IPS-18c (cell line): ENCODE results near the gene ZAP70.
"Not testable (repeated sequence)": the region's sequence is repeated elsewhere in the genome, so short reads cannot be mapped to it uniquely, and the experiment has no call there.

ENCODE experiments used
- H3K4me3 ChIP-seq: 2 replicates; pipeline ENCODE4 v1.7.0; 2013; ENCODE audit warnings: low read depth, mild to moderate bottlenecking, low read length, moderate library complexity; ENCODE audit not compliant: insufficient read depth
- H3K9me3 ChIP-seq: one replicate; pipeline ENCODE4 v1.6.1; 2013; ENCODE audit warnings: mild to moderate bottlenecking, low read length, moderate library complexity; ENCODE audit not compliant: control insufficient read depth, insufficient read depth

ZAP70 gene

DNA sequence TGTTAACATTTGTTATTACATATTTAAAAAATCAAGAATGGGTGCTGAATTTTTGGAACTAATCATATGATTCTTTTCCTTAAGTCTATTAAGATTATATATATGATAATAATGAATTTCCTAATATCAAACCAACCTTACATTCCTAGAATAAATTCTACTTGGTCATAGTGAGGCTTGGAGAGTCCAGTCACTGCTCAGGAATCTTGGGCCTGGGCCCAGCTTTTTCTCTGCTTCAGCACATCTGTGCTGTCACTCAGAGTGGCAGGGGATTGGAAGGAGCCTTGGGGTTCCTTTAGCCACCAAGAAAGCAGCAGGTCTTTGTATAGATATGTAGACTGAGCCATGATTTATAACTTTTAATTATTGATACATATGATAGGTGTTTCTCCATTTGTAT lies 19.9 kb upstream of the ZAP70 start:
- H3K4me3 ChIP-seq: no peak overlapping the region
- no peaks in the 10 kb centered on the region for H3K9me3 ChIP-seq

- no peaks in the 10 kb centered on the region for H3K9me3 ChIP-seq
- H3K4me3 ChIP-seq: no peak overlapping the region
Observed at GRCh38 chr2:97695744-97696143, 17.6 kb upstream of the ZAP70 start.

DNA sequence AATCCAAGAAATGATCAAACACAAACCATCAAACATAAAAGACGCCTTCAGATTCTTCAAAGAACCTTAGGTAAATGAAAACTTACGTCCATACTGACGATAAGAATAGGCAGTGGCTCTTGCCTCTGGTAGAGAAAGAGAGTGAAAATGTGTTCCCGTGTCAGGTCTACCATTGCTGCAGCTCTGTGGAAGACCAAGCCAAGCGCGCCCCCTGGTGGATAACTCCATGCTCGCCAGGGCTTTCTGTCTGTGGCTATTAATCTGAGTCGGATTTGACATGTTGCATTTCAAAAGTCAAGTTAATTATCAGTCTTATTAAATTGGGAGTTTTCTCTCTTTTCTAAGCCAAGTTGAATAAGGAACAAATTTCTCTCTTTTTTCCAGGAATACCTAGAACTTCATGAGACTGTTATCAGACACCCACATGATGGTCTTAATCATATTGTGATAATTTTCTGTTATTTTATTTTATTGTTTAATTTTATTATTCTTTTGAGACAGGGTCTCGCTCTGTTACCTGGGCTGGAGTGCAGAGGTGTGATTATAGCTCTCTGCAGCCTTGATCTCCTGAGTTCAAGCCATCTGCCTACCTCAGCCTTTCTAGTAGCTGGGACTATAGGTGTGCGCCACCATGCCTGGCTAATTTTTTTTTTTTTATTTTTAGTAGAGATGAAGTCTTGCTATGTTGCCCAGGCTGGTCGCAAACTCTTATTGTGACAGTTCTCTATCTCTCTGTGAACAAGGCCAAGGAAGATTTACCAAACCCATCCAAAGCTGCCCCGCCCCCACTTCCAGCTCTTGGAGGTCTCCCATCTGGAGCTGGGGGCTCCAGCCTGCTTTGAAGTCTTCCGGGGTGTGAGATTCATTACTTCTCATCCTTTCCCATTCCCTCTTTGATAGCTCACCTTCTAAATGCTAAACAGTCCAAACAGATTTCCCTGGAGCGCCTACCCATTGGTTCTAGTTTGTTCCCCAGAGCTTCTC lies 15.8 kb upstream of the ZAP70 start:
- Histone ChIP-seq H3K9me3 (no peaks in the 10 kb centered on the region), H3K4me3 (no peak overlapping the region)

DNA sequence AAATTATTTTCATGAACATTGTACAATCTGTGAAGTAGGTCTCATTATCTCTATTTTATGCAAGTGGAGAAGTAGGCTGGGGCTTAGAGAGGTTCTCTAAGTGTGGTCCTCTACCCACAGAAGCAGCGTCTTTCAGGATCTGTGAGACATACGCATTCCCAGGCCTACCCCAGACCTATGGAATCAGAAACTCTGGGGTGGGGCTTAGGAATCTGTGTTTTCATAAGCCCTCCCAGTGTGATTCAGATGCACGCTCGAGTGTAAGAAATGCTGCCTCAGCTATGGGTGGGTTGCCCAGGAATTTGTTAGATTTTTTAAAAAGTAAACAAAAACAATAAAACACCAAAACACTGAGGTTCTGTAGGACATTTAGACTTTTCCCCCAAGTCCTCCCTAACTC lies 14.8 kb upstream of the ZAP70 start:
- H3K4me3 ChIP-seq: no peak overlapping the region

DNA sequence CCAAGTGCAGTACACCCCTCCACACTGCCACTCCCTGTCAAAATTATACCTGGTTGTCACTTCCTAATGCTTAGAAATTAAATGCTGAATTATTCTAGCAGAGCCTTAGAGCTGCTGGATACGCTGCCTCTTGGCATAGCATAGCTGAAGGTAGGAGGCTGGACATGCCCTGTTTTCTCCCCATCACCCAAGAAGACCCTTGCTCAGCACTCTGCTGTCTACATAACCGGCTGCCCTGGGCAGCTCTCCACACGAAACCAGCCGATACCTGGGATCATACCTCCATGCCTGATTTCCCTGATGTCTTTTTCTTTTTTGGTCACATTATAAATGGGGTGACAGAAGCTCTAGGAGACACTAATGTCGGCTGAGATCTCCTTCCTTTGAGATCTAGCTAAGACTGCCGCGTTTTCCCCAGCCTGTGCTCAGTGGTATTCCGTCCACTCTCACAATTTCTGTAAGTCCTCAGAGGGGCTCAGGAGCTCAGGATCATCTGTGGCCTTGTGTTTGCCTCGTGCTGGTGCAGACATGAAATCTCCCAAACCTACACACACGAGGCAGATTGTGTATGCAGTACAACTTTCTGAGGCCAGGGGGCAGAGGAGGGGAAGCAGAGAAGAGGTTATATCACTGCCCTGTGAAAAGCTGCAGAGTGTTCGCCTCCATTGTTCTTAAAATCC lies 13.5 kb upstream of the ZAP70 start:
- Histone ChIP-seq H3K4me3 (no peak overlapping the region), H3K9me3 (no peaks in the 10 kb centered on the region)

More for the DNA sequence above, 14.8 kb upstream of the ZAP70 start:
- no peaks in the 10 kb centered on the region for H3K9me3 ChIP-seq

- Histone ChIP-seq H3K9me3 (no peaks in the 10 kb centered on the region), H3K4me3 (no peak overlapping the region)
Observed at GRCh38 chr2:97701186-97701585, 12.2 kb upstream of the ZAP70 start.

DNA sequence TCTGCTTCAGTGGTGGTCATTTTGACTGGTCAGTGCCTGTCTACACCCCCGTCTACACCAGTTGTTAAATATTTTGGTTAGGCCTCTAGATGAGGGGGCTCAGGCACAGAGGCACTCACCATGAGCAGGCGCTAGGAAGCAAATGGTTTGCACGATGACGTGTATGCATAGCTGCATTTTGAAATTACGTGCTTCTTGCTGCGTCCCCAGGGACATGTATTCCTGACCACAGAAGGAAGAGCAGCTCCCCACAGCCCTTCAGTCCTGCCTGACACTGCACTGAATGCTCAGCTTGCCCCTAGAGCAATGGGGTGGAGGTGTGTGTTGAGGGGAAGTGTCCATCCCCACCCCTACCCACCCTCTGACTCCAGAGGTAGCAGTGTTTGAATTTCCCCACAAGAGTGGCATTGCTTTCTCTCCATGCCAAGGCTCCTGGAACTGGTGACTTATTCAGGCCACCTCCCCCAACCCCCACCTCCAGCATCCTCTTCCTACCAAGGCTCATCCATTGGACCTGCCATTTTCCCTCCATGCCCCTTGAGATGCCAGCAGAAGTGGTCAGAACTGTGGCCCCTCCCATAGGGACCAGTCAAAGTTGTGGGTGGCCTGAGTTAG lies 11.4 kb upstream of the ZAP70 start:
- no peaks in the 10 kb centered on the region for H3K9me3 ChIP-seq
- H3K4me3 ChIP-seq: no peak overlapping the region

DNA sequence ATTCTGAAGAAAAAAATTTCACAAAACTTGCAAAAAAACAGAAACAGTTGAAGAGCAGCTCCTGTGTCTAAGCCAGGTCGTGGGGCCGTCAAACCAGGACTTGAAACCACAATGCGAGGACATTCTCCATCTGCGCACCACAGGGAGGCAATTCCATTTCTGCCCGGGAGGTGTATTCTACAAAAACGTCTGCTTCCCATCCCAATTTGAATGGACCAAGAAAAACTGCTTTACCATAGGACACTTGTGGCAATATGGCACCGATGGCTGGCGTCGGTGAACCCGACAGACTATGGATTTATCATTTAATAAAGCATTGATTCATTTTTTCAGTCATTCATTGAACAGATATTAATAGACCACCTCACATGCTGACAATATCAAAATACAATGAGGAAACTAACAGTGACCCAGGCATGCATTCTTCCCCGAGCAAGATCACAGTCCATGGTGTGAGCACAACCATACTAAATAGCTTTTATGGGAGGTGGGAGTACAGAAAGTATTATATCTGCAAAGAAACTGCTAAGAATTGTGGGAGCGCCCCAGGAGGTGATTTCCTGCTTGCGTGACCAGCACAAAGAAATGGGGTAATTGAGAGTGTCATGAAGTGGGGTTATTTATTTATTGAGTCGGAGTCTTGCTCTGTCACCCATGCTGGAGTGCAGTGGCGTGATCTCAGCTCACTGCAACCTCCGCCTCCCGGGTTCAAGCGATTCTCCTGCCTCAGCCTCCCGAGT lies 10.5 kb upstream of the ZAP70 start:
- Histone ChIP-seq H3K4me3 (no peak overlapping the region), H3K9me3 (no peaks in the 10 kb centered on the region)

GRCh38 chr2:97703741-97704140 lies 9.6 kb upstream of the ZAP70 start:
- H3K9me3 ChIP-seq: no peaks in the 10 kb centered on the region
- no peak overlapping the region for H3K4me3 ChIP-seq

- H3K9me3 ChIP-seq: no peaks in the 10 kb centered on the region
Observed at GRCh38 chr2:97704989-97705388, 8.4 kb upstream of the ZAP70 start.

DNA sequence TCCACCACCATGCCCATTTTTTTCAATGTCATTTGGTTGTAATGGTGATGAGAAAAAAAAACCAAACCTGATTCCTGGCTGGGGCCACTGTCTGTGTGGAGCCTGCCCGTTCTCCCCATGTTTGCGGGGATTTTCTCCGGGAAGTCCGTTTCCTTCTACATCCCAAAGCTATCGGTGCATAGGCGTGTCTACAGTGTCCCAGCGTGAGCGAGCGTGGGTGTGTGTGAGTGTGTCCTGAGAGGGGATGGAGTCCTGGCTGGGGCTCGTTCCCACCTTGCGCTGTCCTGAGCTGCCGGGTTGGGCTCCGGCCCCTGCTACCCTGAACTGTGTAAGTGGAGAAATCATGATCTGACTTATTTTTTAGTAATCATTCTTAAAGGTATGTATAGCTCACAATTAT lies 7.3 kb upstream of the ZAP70 start:
- no peaks in the 10 kb centered on the region for H3K9me3 ChIP-seq
- H3K4me3 ChIP-seq: no peak overlapping the region

More at GRCh38 chr2:97704989-97705388, 8.4 kb upstream of the ZAP70 start:
- no peak overlapping the region for H3K4me3 ChIP-seq

DNA sequence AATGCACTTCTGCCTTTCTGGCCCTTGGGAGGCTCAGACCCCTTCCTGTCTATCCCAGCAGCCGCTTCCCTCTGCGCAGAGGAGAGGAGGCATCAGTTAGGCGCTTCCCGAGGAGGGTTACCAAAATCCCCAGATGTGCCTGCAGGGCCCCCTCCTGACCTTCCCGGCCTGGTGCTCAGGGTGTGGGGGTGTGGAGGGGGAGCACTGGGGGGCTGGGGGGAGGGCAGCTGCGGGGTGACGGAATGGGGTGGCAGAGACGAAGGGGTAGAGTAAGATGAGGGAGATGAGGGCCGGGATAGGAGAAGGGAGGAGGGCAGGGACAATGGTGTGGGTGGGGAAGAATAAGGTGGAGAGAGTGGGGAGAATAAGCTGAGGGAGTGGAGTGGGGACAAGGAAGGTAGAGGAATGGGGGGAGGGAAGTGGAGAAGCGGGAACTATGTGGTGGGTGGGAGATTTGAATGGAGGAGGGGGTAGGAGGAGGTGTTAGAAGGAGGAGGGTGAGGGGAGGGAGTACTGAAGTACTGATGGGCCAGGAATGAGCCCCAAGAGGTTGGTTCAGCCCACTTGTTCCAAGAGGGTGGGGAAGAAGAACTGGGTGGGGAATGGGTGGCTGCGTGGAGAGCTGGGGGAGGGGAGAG lies 6.5 kb upstream of the ZAP70 start:
- Histone ChIP-seq H3K4me3 (no peak overlapping the region), H3K9me3 (no peaks in the 10 kb centered on the region)

GRCh38 chr2:97707362-97708047 lies 5.9 kb upstream of the ZAP70 start:
- Histone ChIP-seq H3K4me3 (no peak overlapping the region; the same call in 1 of the 2 replicates), H3K9me3 (no peaks in the 10 kb centered on the region)

- Histone ChIP-seq H3K4me3 (no peak overlapping the region), H3K9me3 (no peaks in the 10 kb centered on the region)
Observed at GRCh38 chr2:97708048-97708380, 5.4 kb upstream of the ZAP70 start.

- Histone ChIP-seq H3K9me3 (no peaks in the 10 kb centered on the region), H3K4me3 (no peak overlapping the region)
Observed at GRCh38 chr2:97708608-97709007, 4.8 kb upstream of the ZAP70 start.

GRCh38 chr2:97711394-97711711 lies 2.0 kb upstream of the ZAP70 start:
- Histone ChIP-seq H3K4me3 (no peak overlapping the region), H3K9me3 (no peaks in the 10 kb centered on the region)

- H3K9me3 ChIP-seq, H3K4me3 ChIP-seq: not testable (repeated sequence)
Observed at GRCh38 chr2:97712175-97712574, 1.2 kb upstream of the ZAP70 start.
